Measurements from ENCODE around the gene GPRIN2. TPM values are rescaled to one million over a fixed set of nuclear protein-coding genes. Genes with fewer than 3 reads are reported as not detected.
"Not testable (repeated sequence)": the region's sequence is repeated elsewhere in the genome, so short reads cannot be mapped to it uniquely, and the experiment has no call there.

GPRIN2 gene
- polyA plus RNA-seq, 1 of the 3 experiments (the other 2 are of a cell fraction), result 0.03 TPM

- H3K79me2 ChIP-seq (ENCODE audit: insufficient read depth); H4K20me1 ChIP-seq (ENCODE audit: insufficient read depth); H3K27me3 ChIP-seq (ENCODE audit: insufficient read depth); H3K4me3 ChIP-seq (ENCODE audit: low read depth in 2 of 2, low read length in 1 of 2); H3K4me2 ChIP-seq; H3K36me3 ChIP-seq (replicated peaks in 1 of 2; ENCODE audit: control insufficient read depth in 1 of 2, insufficient read depth in 2 of 2, low read length in 1 of 2); H3K27ac ChIP-seq (ENCODE audit: low read depth in 2 of 2, low read length in 1 of 2); H3K4me1 ChIP-seq (ENCODE audit: control insufficient read depth in 1 of 2, insufficient read depth in 2 of 2, low read depth in 1 of 2, low read length in 1 of 2); H3K9me3 ChIP-seq; H3K9me2 ChIP-seq; H3K9ac ChIP-seq; H3F3A ChIP-seq (replicated peaks; ENCODE audit: insufficient read depth); POLR2A ChIA-PET; DNase-seq; H2AFZ ChIP-seq (ENCODE audit: low read depth); CTCF ChIA-PET: not testable (repeated sequence)
- WGBS (ENCODE audit: low lambda C conversion rate), result 86% methylated on average over 2 of the region's 4 CpGs
Observed at GRCh38 chr10:46596570-46596969, 40.1 kb upstream of the GPRIN2 start.

- H3K36me3 ChIP-seq (replicated peaks in 1 of 2; ENCODE audit: control insufficient read depth in 1 of 2, insufficient read depth in 2 of 2, low read length in 1 of 2); H4K20me1 ChIP-seq (ENCODE audit: insufficient read depth); H3K4me2 ChIP-seq; H3F3A ChIP-seq (replicated peaks; ENCODE audit: insufficient read depth); DNase-seq; H3K79me2 ChIP-seq (ENCODE audit: insufficient read depth); CTCF ChIA-PET; H3K27ac ChIP-seq (ENCODE audit: low read depth in 2 of 2, low read length in 1 of 2); H3K9me3 ChIP-seq; H3K9me2 ChIP-seq; H3K27me3 ChIP-seq (ENCODE audit: insufficient read depth); H3K4me3 ChIP-seq (ENCODE audit: low read depth in 2 of 2, low read length in 1 of 2); H2AFZ ChIP-seq (ENCODE audit: low read depth); H3K4me1 ChIP-seq (ENCODE audit: control insufficient read depth in 1 of 2, insufficient read depth in 2 of 2, low read depth in 1 of 2, low read length in 1 of 2); POLR2A ChIA-PET; H3K9ac ChIP-seq: not testable (repeated sequence)
- 58% methylated on average over 5 of the region's 6 CpGs for WGBS (ENCODE audit: low lambda C conversion rate)
Observed at GRCh38 chr10:46594453-46595063, 38.1 kb upstream of the GPRIN2 start.

- H3K4me3 ChIP-seq (ENCODE audit: low read depth in 2 of 2, low read length in 1 of 2); H2AFZ ChIP-seq (ENCODE audit: low read depth); H3K9ac ChIP-seq; H3F3A ChIP-seq (replicated peaks; ENCODE audit: insufficient read depth); H3K27me3 ChIP-seq (ENCODE audit: insufficient read depth); H3K36me3 ChIP-seq (replicated peaks in 1 of 2; ENCODE audit: control insufficient read depth in 1 of 2, insufficient read depth in 2 of 2, low read length in 1 of 2); DNase-seq; H4K20me1 ChIP-seq (ENCODE audit: insufficient read depth); H3K27ac ChIP-seq (ENCODE audit: low read depth in 2 of 2, low read length in 1 of 2); H3K79me2 ChIP-seq (ENCODE audit: insufficient read depth); H3K9me2 ChIP-seq; H3K4me1 ChIP-seq (ENCODE audit: control insufficient read depth in 1 of 2, insufficient read depth in 2 of 2, low read depth in 1 of 2, low read length in 1 of 2); H3K4me2 ChIP-seq; POLR2A ChIA-PET; CTCF ChIA-PET; H3K9me3 ChIP-seq: not testable (repeated sequence)
- WGBS (ENCODE audit: low lambda C conversion rate), result 98% methylated on average over 13 of the region's 13 CpGs
Observed at GRCh38 chr10:46593307-46593706, 36.8 kb upstream of the GPRIN2 start.

GRCh38 chr10:46591053-46591452 lies 34.6 kb upstream of the GPRIN2 start:
- WGBS (ENCODE audit: low lambda C conversion rate), result 92% methylated on average over 2 of the region's 8 CpGs
- H3K27ac ChIP-seq (ENCODE audit: low read depth in 2 of 2, low read length in 1 of 2); H3K9me2 ChIP-seq; H3K36me3 ChIP-seq (replicated peaks in 1 of 2; ENCODE audit: control insufficient read depth in 1 of 2, insufficient read depth in 2 of 2, low read length in 1 of 2); CTCF ChIA-PET; H3K79me2 ChIP-seq (ENCODE audit: insufficient read depth); DNase-seq; H3K4me1 ChIP-seq (ENCODE audit: control insufficient read depth in 1 of 2, insufficient read depth in 2 of 2, low read depth in 1 of 2, low read length in 1 of 2); H3K9ac ChIP-seq; H3K9me3 ChIP-seq; H4K20me1 ChIP-seq (ENCODE audit: insufficient read depth); H3K27me3 ChIP-seq (ENCODE audit: insufficient read depth); H3F3A ChIP-seq (replicated peaks; ENCODE audit: insufficient read depth); H3K4me3 ChIP-seq (ENCODE audit: low read depth in 2 of 2, low read length in 1 of 2); H2AFZ ChIP-seq (ENCODE audit: low read depth); POLR2A ChIA-PET; H3K4me2 ChIP-seq: not testable (repeated sequence)

- H3F3A ChIP-seq (replicated peaks; ENCODE audit: insufficient read depth); CTCF ChIA-PET; H3K36me3 ChIP-seq (replicated peaks in 1 of 2; ENCODE audit: control insufficient read depth in 1 of 2, insufficient read depth in 2 of 2, low read length in 1 of 2); H3K4me3 ChIP-seq (ENCODE audit: low read depth in 2 of 2, low read length in 1 of 2); H3K4me2 ChIP-seq; H4K20me1 ChIP-seq (ENCODE audit: insufficient read depth); POLR2A ChIA-PET; H3K79me2 ChIP-seq (ENCODE audit: insufficient read depth); H2AFZ ChIP-seq (ENCODE audit: low read depth); H3K9me2 ChIP-seq; H3K27ac ChIP-seq (ENCODE audit: low read depth in 2 of 2, low read length in 1 of 2); H3K9me3 ChIP-seq; H3K27me3 ChIP-seq (ENCODE audit: insufficient read depth); H3K4me1 ChIP-seq (ENCODE audit: control insufficient read depth in 1 of 2, insufficient read depth in 2 of 2, low read depth in 1 of 2, low read length in 1 of 2); H3K9ac ChIP-seq; DNase-seq: not testable (repeated sequence)
- no CpG with 5 or more reads among the region's 3 CpGs for WGBS (ENCODE audit: low lambda C conversion rate)
Observed at GRCh38 chr10:46589589-46589988, 33.1 kb upstream of the GPRIN2 start.

- H3K79me2 ChIP-seq (ENCODE audit: insufficient read depth); H4K20me1 ChIP-seq (ENCODE audit: insufficient read depth); H3K4me1 ChIP-seq (ENCODE audit: control insufficient read depth in 1 of 2, insufficient read depth in 2 of 2, low read depth in 1 of 2, low read length in 1 of 2); H3F3A ChIP-seq (replicated peaks; ENCODE audit: insufficient read depth); H3K27me3 ChIP-seq (ENCODE audit: insufficient read depth); H3K27ac ChIP-seq (ENCODE audit: low read depth in 2 of 2, low read length in 1 of 2); H3K4me3 ChIP-seq (ENCODE audit: low read depth in 2 of 2, low read length in 1 of 2); H3K4me2 ChIP-seq; H3K9me2 ChIP-seq; CTCF ChIA-PET; H3K36me3 ChIP-seq (replicated peaks in 1 of 2; ENCODE audit: control insufficient read depth in 1 of 2, insufficient read depth in 2 of 2, low read length in 1 of 2); H3K9me3 ChIP-seq; H3K9ac ChIP-seq; POLR2A ChIA-PET; DNase-seq; H2AFZ ChIP-seq (ENCODE audit: low read depth): not testable (repeated sequence)
- no CpG with 5 or more reads among the region's 3 CpGs for WGBS (ENCODE audit: low lambda C conversion rate)
Observed at GRCh38 chr10:46588221-46588620, 31.8 kb upstream of the GPRIN2 start.

GRCh38 chr10:46587546-46587945 lies 31.1 kb upstream of the GPRIN2 start:
- H3K9me3 ChIP-seq; H3K4me3 ChIP-seq (ENCODE audit: low read depth in 2 of 2, low read length in 1 of 2); H3K4me2 ChIP-seq; H3K27ac ChIP-seq (ENCODE audit: low read depth in 2 of 2, low read length in 1 of 2); H3K27me3 ChIP-seq (ENCODE audit: insufficient read depth); H2AFZ ChIP-seq (ENCODE audit: low read depth); H3F3A ChIP-seq (replicated peaks; ENCODE audit: insufficient read depth); H3K4me1 ChIP-seq (ENCODE audit: control insufficient read depth in 1 of 2, insufficient read depth in 2 of 2, low read depth in 1 of 2, low read length in 1 of 2); POLR2A ChIA-PET; H3K79me2 ChIP-seq (ENCODE audit: insufficient read depth); H3K9me2 ChIP-seq; H3K9ac ChIP-seq; H3K36me3 ChIP-seq (replicated peaks in 1 of 2; ENCODE audit: control insufficient read depth in 1 of 2, insufficient read depth in 2 of 2, low read length in 1 of 2); DNase-seq; CTCF ChIA-PET; H4K20me1 ChIP-seq (ENCODE audit: insufficient read depth): not testable (repeated sequence)
- no CpG with 5 or more reads among the region's 24 CpGs for WGBS (ENCODE audit: low lambda C conversion rate)

Data from SK-N-SH (cell line).